ENCODE results near the gene GCSAML.

DNA sequence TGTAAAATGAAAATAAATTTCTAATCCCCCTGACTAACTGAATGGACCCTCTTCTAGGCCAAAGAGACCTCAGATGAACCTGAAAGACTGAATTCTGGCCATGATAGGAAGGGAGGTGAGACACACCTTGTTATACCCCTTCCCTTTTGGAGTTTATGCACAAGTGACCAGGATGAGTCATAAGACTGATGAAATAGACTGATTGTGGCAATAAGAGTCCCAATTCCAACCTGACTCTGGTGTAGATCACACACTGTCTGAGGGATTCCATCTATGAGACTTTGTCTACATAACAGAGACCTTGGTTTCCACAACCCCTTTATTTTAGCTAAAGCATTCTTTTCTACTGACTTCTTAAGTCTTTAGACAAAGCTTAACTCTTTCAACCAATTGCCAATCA is 25.7 kb downstream of the GCSAML start:
- TF ChIP-seq, protein P1, sequence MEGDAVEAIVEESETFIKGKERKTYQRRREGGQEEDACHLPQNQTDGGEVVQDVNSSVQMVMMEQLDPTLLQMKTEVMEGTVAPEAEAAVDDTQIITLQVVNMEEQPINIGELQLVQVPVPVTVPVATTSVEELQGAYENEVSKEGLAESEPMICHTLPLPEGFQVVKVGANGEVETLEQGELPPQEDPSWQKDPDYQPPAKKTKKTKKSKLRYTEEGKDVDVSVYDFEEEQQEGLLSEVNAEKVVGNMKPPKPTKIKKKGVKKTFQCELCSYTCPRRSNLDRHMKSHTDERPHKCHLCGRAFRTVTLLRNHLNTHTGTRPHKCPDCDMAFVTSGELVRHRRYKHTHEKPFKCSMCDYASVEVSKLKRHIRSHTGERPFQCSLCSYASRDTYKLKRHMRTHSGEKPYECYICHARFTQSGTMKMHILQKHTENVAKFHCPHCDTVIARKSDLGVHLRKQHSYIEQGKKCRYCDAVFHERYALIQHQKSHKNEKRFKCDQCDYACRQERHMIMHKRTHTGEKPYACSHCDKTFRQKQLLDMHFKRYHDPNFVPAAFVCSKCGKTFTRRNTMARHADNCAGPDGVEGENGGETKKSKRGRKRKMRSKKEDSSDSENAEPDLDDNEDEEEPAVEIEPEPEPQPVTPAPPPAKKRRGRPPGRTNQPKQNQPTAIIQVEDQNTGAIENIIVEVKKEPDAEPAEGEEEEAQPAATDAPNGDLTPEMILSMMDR (conservative IDR thresholded peaks at IDR 0.05; ENCODE audit: low read depth in 2 of 2) = no peak
- TF ChIP-seq ETS1 (IDR thresholded peaks at IDR 0.05) (no peak), POLR2AphosphoS5 (IDR thresholded peaks at IDR 0.05; ENCODE audit: low read depth) (no peak), EZH2 (IDR thresholded peaks at IDR 0.05; ENCODE audit: low read depth, unreplicated experiment) (no peak), ZNF331 (CRISPR knock-in tag; IDR thresholded peaks at IDR 0.05; ENCODE audit: low read depth) (no peak), EZH2phosphoT487 (IDR thresholded peaks at IDR 0.05; ENCODE audit: unreplicated experiment) (no peak)
